ENCODE results near the gene PCDHB16.
"Not testable (repeated sequence)": the region's sequence is repeated elsewhere in the genome, so short reads cannot be mapped to it uniquely, and the experiment has no call there.

Gene PCDHB16

GRCh38 chr5:141182248-141182647 lies at the start of gene PCDHB16:
PCDHB16 (plus strand) TSS chr5:141182387; CDS start chr5:141182560, 173 bp downstream.
- no peak for DNase-seq

GRCh38 chr5:141135030-141135717 lies 47.0 kb upstream of the PCDHB16 start, which contains the start of gene PCDHB5:
PCDHB5 (plus strand) TSS chr5:141135206; CDS start chr5:141135435, 229 bp downstream.
- DNase-seq, result no peak

GRCh38 chr5:141135718-141136266 lies 46.4 kb upstream of the PCDHB16 start:
- DNase-seq, result no peak

- DNase-seq, result not testable (repeated sequence)
Observed at GRCh38 chr5:141137346-141137745, 44.8 kb upstream of the PCDHB16 start.

GRCh38 chr5:141149812-141150211 lies 32.4 kb upstream of the PCDHB16 start, which contains the start of gene PCDHB6:
PCDHB6 (plus strand) TSS chr5:141150057; CDS start chr5:141150258, 201 bp downstream.
- DNase-seq, result no peak

GRCh38 chr5:141150224-141150992 lies 31.8 kb upstream of the PCDHB16 start:
- no peak for DNase-seq

GRCh38 chr5:141150993-141151325 lies 31.2 kb upstream of the PCDHB16 start:
- DNase-seq, result no peak

- DNase-seq, result not testable (repeated sequence)
Observed at GRCh38 chr5:141151632-141152031, 30.6 kb upstream of the PCDHB16 start.

- DNase-seq, result not testable (repeated sequence)
Observed at GRCh38 chr5:141152096-141152495, 30.1 kb upstream of the PCDHB16 start.

- DNase-seq, result no peak
Observed at GRCh38 chr5:141155540-141156374, 26.4 kb upstream of the PCDHB16 start.

- DNase-seq, result not testable (repeated sequence)
Observed at GRCh38 chr5:141157356-141157755, 24.8 kb upstream of the PCDHB16 start.

- not testable (repeated sequence) for DNase-seq
Observed at GRCh38 chr5:141157901-141158300, 24.3 kb upstream of the PCDHB16 start.

GRCh38 chr5:141172381-141173204 lies 9.6 kb upstream of the PCDHB16 start, which contains the start of gene PCDHB7:
PCDHB7 (plus strand) TSS chr5:141172644; CDS start chr5:141172836, 192 bp downstream.
- no peak for DNase-seq

- not testable (repeated sequence) for DNase-seq
Observed at GRCh38 chr5:141174291-141175104, 7.7 kb upstream of the PCDHB16 start.

GRCh38 chr5:141175933-141176332 lies 6.3 kb upstream of the PCDHB16 start:
- DNase-seq, result no peak

- not testable (repeated sequence) for DNase-seq
Observed at GRCh38 chr5:141177577-141178191, 4.5 kb upstream of the PCDHB16 start, which contains the start of gene PCDHB8. PCDHB8 (plus strand) TSS chr5:141177790; CDS start chr5:141178035, 245 bp downstream.

GRCh38 chr5:141179371-141179770 lies 2.8 kb upstream of the PCDHB16 start:
- not testable (repeated sequence) for DNase-seq

GRCh38 chr5:141179876-141180275 lies 2.3 kb upstream of the PCDHB16 start:
- not testable (repeated sequence) for DNase-seq

GRCh38 chr5:141180313-141180712 lies 1.9 kb upstream of the PCDHB16 start:
- no peak for DNase-seq
